Ovary (tissue), 1 donor: ENCODE measurements around the gene GAS1.

ENCODE experiments used
- EP300 ChIP-seq: sonication (generic); formaldehyde crosslinking; IDR thresholded peaks from one replicate; pipeline ENCODE4 v1.6.1; 2017; ENCODE audit warnings: antibody characterized with exemption
- POLR2A ChIP-seq: fragments of 450-650 bp; IDR thresholded peaks from one replicate; pipeline ENCODE4 v1.6.1; 2017; ENCODE audit warnings: antibody characterized with exemption, mild to moderate bottlenecking, moderate library complexity

- TF ChIP-seq EP300 (no peak), POLR2A (no peak)
Measured at GRCh38 chr9:86977205-86977835, 30.0 kb upstream of the GAS1 start.
